Activated CD8-positive, alpha-beta memory T cell treated with anti-CD3 and anti-CD28 coated beads, Interleukin-2, amount 50 U/mL, for 24 hours (primary cell): ENCODE measurements around the gene CCNY.

Experiments used
- DNase-seq: peaks from one replicate; pipeline ENCODE4 v3.0.0-alpha.2; 2020; ENCODE audit errors: extremely low read depth

Gene CCNY

GRCh38 chr10:35426657-35427056 is 90.3 kb downstream of the CCNY start:
- DNase-seq = no peak

GRCh38 chr10:35427543-35427942 is 91.2 kb downstream of the CCNY start:
- DNase-seq = no peak

- no peak for DNase-seq
These were observed 92.2 kb downstream of the CCNY start for GRCh38 chr10:35428521-35428920.

GRCh38 chr10:35432781-35433338 is 96.6 kb downstream of the CCNY start:
- no peak for DNase-seq

GRCh38 chr10:35433851-35434426 is 97.6 kb downstream of the CCNY start:
- DNase-seq = no peak

GRCh38 chr10:35434533-35434932 is 98.2 kb downstream of the CCNY start:
- no peak for DNase-seq

GRCh38 chr10:35435824-35436223 is 99.5 kb downstream of the CCNY start:
- no peak for DNase-seq

- DNase-seq = no peak
These were observed 101.5 kb downstream of the CCNY start for GRCh38 chr10:35437829-35438228.

GRCh38 chr10:35438718-35439571 is 102.6 kb downstream of the CCNY start:
- DNase-seq = no peak

- no peak for DNase-seq
These were observed 103.7 kb downstream of the CCNY start for GRCh38 chr10:35440016-35440415.

- no peak for DNase-seq
These were observed 105.7 kb downstream of the CCNY start for GRCh38 chr10:35442028-35442427.

- DNase-seq = no peak
These were observed 106.3 kb downstream of the CCNY start for GRCh38 chr10:35442592-35442991.

- DNase-seq = no peak
These were observed 107.5 kb downstream of the CCNY start for GRCh38 chr10:35443858-35444257.

GRCh38 chr10:35445150-35445884 is 109.0 kb downstream of the CCNY start:
- DNase-seq = no peak

- no peak for DNase-seq
These were observed 110.1 kb downstream of the CCNY start for GRCh38 chr10:35446439-35446838.

- DNase-seq = no peak
These were observed 111.5 kb downstream of the CCNY start for GRCh38 chr10:35447693-35448407.

- no peak for DNase-seq
These were observed 112.7 kb downstream of the CCNY start for GRCh38 chr10:35448687-35449662.

- no peak for DNase-seq
These were observed 113.6 kb downstream of the CCNY start for GRCh38 chr10:35449944-35450343.

GRCh38 chr10:35451151-35452016 is 115.1 kb downstream of the CCNY start:
- no peak for DNase-seq

GRCh38 chr10:35452171-35452570 is 115.9 kb downstream of the CCNY start:
- DNase-seq = no peak
